ENCODE data around the gene GTF3C1.
"Not testable (repeated sequence)": the region's sequence is repeated elsewhere in the genome, so short reads cannot be mapped to it uniquely, and the experiment has no call there.

GTF3C1 gene

DNA sequence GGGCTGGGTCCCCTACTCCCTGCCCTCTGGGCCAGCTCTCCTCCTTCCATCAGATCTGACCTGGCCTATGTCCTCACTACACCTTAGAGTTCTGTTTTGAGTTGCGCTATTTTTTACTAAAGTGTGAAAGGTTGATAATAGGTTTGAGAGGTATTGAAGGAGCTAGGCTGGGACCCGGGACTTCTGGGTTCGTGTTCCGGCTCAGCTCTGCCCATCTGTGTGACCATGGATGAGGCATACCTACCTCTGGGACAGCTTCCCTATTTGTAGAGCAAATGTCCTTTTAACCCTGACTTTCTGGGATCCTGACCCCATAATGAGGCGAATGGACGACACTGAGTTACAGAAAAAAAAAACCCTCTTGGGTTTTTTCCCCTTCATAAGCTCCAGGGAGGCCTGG lies 111.8 kb downstream of the GTF3C1 start:
- no peak for DNase-seq

DNA sequence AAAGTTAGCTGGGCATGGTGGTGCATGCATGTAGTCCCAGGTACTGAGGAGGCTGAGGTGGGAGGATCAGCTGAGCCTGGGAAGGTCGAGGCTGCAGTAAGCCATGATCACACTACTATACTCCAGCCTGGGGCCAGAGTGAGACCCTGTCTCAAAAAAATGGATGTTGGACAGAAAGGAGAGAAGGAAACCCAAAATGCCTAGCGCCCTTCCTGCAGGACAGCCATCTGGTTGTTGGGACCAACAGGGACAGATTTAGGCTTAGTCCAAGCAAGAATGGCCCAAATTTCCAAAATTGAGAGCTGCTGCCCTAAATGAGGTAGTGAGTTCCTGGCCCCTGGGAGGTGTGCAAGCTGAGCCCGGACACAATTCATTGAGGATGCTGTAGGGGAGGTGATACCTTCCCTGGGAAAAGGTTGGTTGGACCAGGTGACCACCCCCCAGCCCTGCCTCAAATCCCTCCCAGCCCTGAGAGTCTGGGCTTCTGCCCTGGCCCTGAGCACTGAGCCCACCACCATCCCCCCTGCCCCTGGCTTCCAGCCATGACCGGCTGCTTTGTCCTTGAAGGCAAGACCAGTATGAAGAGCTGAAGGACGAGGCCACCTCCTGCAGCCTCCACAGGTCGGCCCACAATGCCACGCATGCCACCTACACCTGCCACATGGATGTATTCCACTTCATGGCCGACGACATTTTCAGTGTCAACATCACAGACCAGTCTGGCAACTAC lies 112.6 kb downstream of the GTF3C1 start:
- DNase-seq: no peak

DNA sequence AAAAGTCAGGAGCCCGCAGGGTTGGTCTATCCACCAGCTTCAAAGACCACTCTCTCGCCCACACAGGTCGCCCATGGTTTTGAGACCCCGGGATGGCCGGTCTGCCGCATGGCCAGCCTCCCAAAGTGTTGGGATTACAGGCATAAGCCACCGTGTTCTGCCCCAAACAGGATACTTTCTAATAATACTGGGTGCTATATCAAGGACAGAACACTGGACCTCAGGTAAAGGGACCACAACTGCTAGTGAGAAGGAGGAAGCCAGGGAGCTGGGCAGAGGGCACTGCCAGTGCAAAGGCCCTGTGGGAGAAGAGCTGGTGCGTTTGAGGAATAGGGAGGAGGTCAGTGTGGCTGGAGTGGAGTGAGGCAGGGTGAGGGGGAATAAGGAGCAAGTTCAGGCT lies 113.6 kb downstream of the GTF3C1 start:
- DNase-seq: no peak

DNA sequence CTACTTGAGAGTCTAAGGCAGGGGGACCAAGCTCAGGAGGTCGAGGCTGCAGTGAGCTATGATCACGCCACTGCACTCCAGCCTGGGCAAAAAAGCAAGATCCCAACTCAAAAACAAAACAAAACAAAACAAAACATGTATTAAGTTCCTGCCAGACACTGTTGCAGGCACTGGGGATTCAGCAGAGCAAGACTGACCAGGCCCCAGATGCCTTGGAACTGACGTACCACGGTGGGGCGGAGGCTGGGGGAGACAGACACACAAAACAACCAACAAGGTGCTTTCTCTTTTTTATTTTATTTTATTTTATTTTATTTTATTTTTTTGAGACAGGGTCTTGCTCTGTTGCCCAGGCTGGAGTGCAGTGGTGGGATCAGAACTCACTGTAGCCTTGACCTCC lies 114.6 kb downstream of the GTF3C1 start:
- not testable (repeated sequence) for DNase-seq

DNA sequence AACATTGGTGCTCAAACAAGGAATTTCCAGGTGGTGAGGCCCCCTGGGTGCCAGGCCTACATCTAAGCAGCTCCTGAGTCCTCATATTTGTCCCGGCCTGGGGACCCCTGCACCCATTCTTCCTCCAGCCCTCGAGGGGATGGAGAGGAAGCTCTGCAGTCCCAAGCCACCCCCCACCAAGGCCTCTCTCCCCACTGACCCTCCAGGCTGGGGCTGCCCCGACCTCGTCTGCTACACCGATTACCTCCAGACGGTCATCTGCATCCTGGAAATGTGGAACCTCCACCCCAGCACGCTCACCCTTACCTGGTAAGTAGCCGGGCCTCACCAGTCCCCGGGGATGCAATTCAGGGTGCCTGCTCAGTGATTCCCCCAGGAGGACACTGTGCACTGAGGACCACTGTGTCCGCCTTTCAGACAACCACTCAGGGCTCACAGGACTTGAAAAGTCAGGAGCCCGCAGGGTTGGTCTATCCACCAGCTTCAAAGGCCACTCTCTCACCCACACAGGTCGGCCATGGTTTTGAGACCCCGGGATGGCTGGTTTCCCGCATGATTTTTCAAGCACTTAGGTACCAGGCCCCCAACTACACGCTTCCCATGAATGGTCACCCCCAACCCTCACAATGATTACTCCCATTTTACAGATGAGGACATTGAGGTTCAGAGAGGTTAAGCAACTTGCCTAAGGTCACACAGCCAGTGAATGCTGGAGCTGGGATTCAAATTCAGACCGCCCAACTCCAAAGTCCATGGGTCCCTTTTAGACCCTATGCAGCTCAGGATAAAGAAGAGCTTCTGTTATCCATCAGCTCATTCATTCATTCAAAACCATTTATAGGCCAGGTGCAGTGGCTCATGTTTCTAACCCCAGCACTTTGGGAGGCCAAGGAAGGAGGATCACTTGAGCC lies 115.3 kb downstream of the GTF3C1 start:
- DNase-seq: no peak

DNA sequence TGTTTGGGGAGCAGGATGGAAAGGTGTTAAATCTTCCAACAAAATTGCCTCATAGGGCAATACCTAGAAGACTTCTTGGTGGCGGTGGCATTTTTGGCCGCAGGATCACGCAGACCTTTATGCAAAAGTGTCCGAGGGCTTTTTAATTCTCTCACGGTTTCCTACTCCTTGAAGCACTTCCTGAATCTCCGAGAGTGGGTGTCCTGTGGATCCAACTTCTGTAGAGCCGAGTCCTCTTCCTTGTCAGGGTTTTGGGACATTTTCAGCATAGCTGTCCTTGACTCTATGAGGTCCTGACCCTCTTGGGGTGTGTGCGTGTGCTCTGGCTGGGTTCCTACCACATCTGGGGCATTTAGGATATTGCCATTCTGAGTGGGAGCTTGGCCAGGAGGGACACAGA lies 116.1 kb downstream of the GTF3C1 start:
- no peak for DNase-seq

DNA sequence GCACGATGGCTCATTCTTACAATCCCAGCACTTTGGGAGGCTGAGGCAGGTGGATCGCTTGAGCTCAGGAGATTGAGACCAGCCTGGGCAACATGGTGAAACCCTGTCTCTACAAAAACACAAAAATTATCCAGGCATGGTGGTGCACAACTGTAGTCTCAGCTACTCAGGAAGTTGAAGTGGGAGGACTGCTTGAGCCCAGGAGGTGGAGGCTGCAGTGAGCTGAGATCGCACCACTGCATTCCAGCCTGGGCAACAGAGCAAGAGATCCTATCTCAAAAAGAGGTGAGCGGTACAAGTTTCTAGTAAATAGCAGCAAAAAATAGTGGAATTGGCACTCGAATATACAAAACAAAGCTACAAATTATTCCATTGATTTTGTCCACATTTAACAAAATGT lies 116.5 kb downstream of the GTF3C1 start:
- DNase-seq: not testable (repeated sequence)

DNA sequence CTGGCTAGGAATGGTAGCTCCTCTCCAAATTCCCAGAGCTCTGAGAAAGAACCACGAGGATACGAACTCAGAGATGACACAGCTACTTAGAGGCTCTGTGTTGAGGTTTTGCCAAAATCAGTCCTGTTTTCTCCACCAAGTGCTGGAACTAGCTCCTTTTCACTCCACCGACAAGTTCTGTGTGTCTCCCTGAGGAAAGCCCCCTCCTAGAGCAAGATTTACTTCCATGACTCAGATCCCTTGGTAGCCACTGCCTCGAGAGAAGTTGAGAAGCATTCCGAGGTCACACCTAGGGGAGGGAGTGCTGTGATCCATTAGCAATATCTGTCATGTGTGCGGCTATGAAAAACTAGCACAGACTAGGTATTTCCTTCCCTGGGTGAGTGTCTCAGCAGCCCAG lies 117.2 kb downstream of the GTF3C1 start:
- no peak for DNase-seq

DNA sequence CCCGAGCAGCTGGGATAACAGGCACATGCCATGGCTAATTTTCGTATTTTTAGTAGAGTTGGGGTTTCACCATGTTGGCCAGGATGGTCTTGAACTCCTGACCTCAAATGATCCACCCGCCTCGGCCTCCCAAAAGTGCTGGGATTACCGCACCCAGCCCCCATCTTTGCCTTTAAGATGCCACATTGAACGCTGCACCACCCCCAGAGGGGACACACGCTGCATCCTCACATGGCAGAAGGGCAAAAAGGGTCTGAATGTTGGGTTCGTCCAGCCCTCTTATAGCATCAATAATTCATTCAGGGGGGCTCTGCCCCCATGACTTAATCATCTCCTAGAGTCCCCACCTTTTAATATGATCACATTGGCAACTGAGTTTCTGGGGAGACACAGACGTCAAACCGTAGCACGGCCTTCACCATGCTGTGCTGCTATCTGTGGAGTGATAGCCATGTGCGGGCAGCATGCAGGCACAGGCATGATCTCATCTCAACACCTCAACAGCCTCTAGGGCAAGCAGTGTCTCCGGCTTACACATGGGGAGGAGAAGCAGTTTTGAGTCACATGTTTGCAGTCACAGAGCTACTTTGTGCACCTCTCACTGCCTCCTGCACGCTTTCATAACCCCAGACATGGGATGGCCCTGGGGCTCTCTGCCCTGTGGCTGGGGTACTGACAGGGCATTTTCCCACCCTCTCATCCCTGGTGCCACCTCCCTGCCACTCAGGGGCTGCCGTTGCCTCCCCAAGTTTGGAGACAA lies 117.8 kb downstream of the GTF3C1 start:
- DNase-seq: no peak

DNA sequence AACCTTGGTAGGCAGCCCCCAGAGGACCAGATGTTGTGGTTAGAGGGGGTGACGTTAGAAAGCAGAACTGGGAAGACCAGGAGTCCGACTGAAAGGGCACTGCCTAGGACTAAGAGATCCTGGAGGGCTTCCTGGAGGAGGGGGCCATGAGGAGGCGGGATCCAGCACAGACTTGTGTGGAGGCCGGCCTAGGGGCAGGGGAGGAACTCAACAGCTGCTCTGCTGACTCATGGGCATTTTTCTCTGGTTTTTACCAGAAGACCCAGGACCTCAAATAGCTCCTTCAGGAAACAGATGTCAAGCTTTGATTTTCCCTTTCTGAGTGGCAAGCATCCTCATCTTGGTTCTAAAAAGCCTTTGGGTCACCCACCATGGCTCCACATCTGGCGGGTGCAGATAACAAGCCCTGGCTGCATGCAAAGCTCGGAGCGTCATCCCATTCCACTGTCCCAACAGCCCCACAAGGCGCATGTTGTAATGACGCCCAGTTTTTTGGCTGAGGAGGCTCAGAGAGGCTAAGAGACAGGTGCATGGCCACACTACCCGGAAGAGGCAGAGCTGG lies 118.7 kb downstream of the GTF3C1 start:
- DNase-seq: no peak

DNA sequence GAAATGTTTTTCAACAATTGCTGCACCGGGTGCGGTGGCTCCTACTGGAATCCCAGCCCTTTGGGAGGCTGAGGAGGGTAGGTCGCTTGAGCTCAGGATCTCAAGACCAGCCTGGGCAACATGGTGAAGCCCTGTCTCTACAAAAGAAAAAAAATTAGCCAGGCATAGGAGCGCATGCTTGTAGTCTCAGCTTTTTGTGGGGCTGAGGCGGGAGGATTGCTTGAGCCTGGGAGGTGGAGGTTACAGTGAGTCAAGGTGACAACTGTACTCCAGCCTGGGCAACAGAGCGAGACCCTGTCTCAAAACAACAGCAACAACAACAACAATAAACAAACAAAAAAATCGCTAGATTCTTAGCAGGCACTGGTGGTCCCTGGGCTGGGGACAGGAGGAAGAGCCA lies 119.2 kb downstream of the GTF3C1 start:
- DNase-seq: no peak

DNA sequence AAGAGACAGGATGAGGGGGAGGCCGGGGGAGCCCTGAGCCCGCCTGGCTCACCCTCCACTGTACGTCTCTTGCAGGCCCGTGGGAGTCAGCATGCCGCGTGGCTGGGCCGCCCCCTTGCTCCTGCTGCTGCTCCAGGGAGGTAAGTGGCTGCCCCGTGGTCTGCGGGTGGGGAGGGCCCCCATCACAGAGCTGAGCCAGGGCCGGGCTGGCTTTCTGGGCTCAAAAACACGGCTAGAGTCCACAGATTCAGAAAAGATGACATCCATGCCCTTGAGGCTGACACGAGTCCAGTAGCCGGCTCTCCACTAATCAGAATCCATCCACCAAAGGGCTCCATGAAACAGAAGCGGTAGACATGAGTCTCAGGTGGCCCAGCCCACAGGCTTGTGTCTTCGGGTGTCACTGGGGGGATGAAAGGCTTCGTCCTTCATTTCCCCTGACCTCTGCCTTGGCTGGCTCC lies 119.7 kb downstream of the GTF3C1 start:
- no peak for DNase-seq

DNA sequence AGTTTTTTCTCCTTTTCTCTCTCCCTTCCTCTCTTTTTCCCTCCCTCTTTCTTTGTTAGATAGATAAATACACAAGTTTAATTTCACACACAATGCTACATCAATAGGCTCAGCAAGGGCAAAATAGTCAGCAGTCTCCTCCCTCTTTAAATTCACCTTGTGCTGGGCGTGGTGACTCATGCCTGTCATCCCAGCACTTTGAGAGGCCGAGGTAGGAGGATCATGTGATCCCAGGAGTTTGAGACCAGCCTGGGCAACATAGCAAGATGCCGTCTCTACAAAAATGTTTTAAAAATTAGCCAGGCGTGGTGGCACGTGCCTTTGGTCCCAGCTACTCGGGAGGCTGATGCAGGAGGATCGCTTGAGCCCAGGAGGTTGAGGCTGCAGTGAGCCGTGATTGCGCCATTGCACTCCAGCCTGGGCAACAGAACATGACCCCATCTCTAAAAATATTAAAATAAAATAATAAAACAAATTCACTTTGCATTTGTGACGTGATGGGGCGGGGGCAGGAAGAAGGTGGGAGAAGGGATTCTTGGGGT lies 120.3 kb downstream of the GTF3C1 start:
- DNase-seq: no peak

DNA sequence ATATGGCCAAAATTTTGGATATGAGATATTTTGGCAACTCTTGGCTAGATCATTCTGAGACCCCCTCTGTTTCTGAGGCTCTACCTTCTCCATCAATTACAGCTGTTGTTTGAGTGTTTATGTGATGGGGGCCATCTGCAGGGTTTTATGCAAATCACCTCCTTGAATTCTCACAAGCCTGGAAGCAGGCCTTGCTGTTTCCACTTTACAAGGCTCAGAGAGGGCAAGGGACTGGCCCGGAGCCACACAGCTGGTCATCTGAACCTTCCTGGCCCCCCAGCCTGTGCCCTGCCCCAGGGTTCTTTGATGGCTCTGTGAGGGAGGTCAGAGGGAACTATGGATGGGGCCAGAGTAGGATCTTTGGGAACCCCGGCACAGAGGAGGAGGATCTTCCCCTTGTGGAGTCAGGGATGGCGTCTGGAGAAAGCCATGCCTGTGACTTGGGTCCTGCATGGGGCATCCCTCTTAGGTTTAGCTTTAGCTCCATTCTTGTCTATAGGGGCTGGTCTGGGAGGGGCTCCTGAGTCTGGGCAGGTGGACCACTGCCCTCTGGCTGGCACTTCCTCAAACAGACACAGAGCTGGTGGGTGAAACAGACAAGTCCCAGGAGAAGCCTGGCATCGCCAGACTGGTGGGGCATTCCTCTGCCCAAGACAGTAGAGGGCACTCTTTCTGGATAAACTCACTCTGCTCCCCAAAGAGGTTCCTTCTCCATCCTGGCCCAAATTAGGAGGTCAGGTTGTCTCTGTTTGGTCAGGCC lies 121.5 kb downstream of the GTF3C1 start:
- no peak for DNase-seq

DNA sequence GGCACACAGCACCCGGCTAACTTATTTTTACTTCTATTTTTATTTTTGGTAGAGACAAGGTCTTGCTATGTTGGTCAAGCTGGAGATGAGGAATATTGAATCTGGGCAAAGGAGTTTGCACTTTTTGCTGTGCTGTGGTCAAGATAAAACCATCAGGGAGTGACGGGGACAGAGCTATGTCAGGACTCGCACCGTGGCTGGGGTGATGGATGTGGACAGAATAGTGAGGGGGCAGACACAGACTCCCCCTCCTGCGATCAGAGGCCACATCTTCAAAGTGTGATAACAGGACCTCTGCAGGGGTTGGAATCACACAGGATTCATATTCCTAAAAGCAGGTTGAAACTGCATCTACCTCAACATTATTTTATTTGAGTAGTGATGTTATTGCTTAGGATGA lies 122.2 kb downstream of the GTF3C1 start:
- DNase-seq: no peak

DNA sequence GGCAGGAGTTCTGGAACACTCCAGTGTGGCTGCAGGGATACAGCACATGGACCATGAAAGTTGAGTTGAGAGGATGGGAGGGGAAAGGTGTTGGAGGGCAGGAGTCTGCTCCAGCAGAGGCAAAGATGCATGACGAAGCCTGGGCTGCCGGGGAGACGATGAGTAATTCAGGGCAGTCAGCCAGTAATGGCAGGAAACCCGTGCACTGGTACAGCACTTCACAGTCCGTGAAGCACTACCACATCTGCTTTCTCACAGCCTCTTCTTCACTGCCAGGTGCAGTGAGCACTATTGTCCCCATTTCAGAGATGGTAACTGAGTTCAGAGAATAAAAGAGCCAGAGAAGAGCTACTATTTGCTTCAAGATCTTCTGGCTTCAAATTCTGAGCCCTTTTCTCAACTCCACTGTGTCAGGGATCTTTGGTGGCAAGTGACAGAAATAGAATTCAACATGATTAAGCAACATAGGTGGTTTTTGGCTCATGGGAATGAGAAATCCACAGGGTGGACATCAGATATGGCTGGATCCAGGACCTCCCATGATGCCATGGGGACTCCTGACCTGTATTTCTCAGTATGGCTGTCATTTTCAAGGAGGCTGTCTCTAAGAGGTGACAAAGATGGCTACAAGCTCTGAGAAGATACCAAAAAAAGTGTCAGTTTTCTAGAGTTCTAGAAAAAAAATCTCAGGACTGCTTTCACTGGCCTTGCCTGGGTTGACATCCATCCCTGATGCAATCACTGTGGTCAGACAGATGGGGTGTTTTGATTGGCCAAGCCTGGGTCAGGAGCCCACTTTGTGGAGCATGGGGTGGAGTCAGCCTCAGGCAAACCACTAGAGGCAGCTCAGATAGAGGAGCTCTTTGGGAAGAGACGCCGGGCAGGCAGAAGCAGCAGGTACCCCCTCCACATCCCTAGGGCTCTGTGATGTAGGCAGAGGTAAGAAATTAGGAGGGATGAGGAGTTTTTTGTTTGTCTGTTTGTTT lies 123.0 kb downstream of the GTF3C1 start:
- no peak for DNase-seq

DNA sequence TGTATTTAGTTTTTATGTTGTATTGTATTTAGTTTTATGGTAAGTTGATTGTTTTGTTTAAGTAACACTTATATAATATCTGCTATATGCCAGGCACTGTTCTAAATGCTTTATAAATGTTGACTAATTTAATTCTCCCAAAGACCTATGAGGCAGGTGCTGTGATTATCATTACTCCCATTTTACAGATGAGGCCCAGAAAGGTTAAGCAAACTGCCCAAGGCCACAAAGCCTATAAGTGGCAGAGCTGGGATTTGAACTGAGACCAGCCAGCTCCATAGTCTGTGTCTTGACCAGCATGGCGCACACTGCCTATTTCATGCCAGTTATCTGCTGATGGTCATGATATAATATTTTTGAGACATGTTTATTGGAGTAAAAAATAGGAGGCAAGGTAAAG lies 123.8 kb downstream of the GTF3C1 start:
- no peak for DNase-seq

DNA sequence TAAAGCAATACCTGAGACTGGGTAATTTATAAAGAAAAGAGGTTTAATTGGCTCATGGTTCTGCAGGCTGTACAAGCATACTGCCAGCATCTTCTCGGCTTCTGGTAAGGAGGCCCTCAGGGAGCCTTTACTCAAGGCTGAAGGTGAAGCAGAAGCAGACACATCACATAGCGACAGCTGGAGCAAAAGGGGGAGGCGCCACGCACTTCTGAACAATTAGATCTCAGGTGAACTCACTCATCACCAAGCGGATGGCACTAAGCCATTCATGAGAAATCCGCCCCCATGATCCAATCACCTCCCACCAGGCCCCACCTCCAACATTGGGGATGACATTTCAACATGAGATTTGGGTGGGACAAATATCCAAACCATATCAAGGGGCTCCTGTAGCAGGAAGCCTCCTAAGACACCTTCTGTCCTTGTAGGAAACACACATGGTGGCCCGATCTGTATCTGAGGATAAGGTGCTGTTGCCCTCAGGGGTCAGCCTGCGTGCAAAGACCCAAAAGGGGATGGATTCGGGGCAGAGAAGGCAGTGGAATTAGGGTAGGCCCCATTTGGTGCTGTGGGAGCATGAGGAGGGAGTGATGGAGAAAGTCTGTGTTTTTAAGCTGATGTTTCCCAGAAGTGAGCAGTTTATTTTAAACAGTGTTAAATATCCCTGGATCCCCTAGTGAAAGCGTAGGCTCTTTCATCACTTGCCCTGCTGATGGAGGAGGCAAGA lies 124.8 kb downstream of the GTF3C1 start:
- DNase-seq: no peak

DNA sequence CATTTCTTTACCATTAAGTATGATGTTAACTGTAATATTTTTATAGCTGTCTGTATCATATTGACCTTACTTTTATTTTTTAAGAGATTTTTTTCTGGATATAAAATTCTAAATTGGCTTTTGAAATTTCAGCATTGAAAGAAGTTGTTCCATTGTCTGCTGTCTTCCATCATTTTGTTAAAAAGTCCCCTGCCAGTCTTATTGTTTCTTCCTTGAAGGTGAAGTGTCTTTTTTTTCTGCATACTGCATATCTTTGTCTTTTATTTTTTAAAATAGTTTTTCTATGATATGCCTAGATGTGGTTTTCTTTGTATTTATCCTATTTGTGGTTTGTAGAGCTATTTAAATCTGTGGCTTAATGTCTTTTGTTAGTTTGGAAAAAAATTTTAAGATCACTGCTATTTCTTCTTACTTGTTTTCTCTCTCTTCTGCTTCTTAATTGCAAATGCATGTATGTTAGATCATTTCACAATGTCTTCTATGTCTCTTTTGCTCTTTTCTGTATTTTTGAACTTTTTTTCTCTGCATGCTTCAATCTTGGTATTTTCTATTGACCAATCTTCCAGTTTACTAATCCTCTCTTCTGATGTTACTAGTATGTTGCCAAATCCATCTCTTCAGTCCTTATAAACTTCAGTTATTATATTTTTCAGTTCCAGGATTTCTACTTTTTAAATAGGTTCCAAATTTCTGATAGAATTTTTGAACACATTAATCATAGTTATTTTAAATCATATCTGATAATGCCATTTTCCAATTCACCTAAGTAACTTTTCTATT lies 127.6 kb downstream of the GTF3C1 start:
- no peak for DNase-seq

Data from NCI-H1048 (cell line).